Duodenal mucosa (tissue), 2 donors: Measurements from ENCODE around the gene RAB21.

ENCODE experiments used
- H3K27ac ChIP-seq: one replicate; pipeline ENCODE4 v1.7.0; 2013; ENCODE audit warnings: low read depth, low read length
- H3K27me3 ChIP-seq, 2 donors: one replicate each; pipeline ENCODE4 v1.7.0; 2013; ENCODE audit warnings: low read length in 2 of 2, control low read depth in 1 of 2; ENCODE audit not compliant: insufficient read depth in 2 of 2, control insufficient read depth in 1 of 2
- H3K36me3 ChIP-seq, 2 donors: one replicate each; pipeline ENCODE4 v1.7.0; 2013; ENCODE audit warnings: low read length in 2 of 2, control low read depth in 1 of 2; ENCODE audit not compliant: insufficient read depth in 2 of 2, control insufficient read depth in 1 of 2
- H3K4me1 ChIP-seq, 2 donors: one replicate each; pipeline ENCODE4 v1.7.0; 2013; ENCODE audit warnings: low read length in 2 of 2, control low read depth in 1 of 2; ENCODE audit not compliant: insufficient read depth in 2 of 2, control insufficient read depth in 1 of 2
- H3K4me3 ChIP-seq, 2 donors: one replicate each; pipeline ENCODE4 v1.7.0; 2013; ENCODE audit warnings: low read length in 2 of 2, low read depth in 1 of 2
- H3K9ac ChIP-seq, 2 donors: one replicate each; pipeline ENCODE4 v1.7.0; 2013; ENCODE audit warnings: low read length in 2 of 2, low read depth in 1 of 2
- H3K9me3 ChIP-seq, 2 donors: one replicate each; pipeline ENCODE4 v1.7.0; 2013; ENCODE audit warnings: low read length in 2 of 2, control low read depth in 1 of 2; ENCODE audit not compliant: control insufficient read depth in 1 of 2

RAB21 gene

DNA sequence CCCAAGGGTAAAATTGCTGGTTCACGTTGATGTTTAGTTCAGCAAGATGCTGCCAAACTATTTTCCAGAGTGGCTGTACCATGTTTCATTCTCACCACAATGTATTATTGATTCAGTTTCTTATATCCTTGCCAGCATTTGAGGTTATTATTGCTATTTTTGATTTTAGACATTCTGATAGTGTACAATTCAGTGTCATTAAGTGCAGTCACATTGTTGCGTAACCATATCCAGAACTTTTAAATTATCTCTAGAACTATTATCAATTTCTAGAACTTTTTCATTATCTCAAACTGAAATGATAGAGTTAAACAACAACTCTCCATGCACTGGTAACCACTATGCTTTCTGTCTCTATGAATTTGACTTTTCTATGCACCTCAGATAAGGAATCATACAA lies 74.2 kb downstream of the RAB21 start:
- H3K36me3 ChIP-seq: no peaks in the 10 kb centered on the region
- no peak overlapping the region for H3K4me3 ChIP-seq
- no peak overlapping the region for H3K27ac ChIP-seq
- no peak overlapping the region for H3K9ac ChIP-seq
- H3K27me3 ChIP-seq: no peaks in the 10 kb centered on the region
- H3K4me1 ChIP-seq: no peaks in the 10 kb centered on the region
- H3K9me3 ChIP-seq: no peaks in the 10 kb centered on the region

- Histone ChIP-seq H3K9me3 (no peaks in the 10 kb centered on the region), H3K9ac (no peak overlapping the region), H3K4me3 (no peak overlapping the region), H3K4me1 (peaks cover 24% of the 10 kb centered on the region in 2 donors), H3K27me3 (peaks cover 0 to 3% of the 10 kb centered on the region in 2 donors), H3K36me3 (no peaks in the 10 kb centered on the region), H3K27ac (no peak overlapping the region)
Measured at GRCh38 chr12:71837356-71837755, 82.7 kb downstream of the RAB21 start.

DNA sequence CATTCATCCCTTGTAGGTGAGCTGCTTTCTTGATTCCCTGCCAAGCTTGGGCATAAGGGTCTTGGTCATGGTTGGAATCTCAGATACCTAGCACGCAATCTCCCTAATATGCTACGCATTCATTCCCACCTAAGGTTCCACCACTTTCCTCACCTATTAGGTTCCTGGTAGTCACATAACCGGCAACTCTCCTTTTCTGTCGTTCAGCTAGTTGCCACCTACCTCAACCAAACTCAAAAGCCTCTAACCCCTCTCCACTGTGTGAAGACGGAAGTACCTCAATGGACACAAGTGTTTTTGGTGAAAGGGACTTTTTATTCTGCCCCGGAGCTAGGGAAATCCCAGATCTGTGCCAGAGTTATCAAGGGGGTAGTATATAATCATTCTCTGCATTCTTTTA lies 83.6 kb downstream of the RAB21 start:
- Histone ChIP-seq H3K9ac (no peak overlapping the region), H3K27ac (no peak overlapping the region), H3K27me3 (peaks cover 0 to 3% of the 10 kb centered on the region in 2 donors), H3K9me3 (no peaks in the 10 kb centered on the region), H3K36me3 (no peaks in the 10 kb centered on the region), H3K4me1 (peaks cover 24% of the 10 kb centered on the region in 2 donors), H3K4me3 (no peak overlapping the region)

DNA sequence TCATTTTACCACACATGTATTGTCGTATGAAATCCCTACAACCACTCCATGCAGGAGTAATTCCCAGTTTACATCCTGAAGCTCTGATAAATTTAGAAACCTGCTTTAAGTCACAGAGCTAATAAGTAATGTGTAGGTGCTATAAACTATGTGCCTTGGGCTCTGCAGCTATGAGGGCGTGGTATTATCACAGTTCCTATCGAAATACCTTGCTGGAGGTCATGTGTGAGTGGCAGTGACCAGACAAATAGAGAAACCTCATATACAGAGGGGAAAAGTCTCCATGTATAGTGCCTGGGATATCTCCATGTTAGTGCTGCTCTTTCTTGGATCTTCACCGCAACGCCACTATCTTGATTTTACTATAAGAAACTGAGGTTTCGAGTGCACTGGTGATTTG lies 84.0 kb downstream of the RAB21 start:
- no peaks in the 10 kb centered on the region for H3K9me3 ChIP-seq
- H3K27me3 ChIP-seq: peaks cover 0 to 3% of the 10 kb centered on the region in 2 donors
- peak overlapping the region; percentile 88 to 90 for H3K9ac ChIP-seq
- H3K4me1 ChIP-seq: peaks cover 24% of the 10 kb centered on the region in 2 donors
- no peak overlapping the region for H3K27ac ChIP-seq
- H3K4me3 ChIP-seq: peak overlapping the region in 1 of 2 donors; percentile 100
- H3K36me3 ChIP-seq: no peaks in the 10 kb centered on the region

GRCh38 chr12:71840231-71840847 lies 85.7 kb downstream of the RAB21 start:
- Histone ChIP-seq H3K9me3 (no peaks in the 10 kb centered on the region), H3K36me3 (no peaks in the 10 kb centered on the region), H3K27ac (peak overlapping the region; percentile 94), H3K4me3 (peak overlapping the region; percentile 92 to 100), H3K4me1 (peaks cover 24% of the 10 kb centered on the region in 2 donors), H3K9ac (peak overlapping the region; percentile 88 to 90), H3K27me3 (no peaks in the 10 kb centered on the region)

DNA sequence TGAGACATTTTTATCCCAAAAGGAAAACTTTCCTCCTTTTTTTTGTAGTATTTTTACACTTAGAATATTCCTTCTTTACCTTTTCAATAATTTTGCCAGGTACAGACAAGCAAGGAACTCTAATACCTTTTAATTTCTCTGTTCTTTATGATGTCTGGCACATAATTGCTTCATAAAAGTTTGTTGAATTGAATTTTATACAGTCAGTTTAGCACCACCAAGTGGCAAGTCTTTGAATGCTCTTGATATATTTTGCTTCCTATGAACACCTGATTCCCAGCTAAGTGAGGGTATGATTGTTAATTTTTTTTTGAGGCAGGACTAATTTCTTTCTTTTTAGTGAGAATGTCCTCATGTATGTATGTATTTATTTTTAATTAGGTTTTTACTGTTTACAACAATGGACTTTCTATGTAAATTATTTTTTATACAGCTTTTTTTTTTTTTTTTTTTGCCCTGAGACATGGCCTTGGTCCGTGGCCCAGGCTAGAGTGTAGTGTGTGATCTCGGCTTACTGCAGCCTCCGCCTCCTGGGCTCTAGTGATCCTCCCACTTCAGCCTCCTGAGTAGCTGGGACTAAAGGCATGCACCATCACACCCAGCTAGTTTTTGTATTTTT lies 91.8 kb downstream of the RAB21 start:
- Histone ChIP-seq H3K4me3 (no peak overlapping the region), H3K9ac (no peak overlapping the region), H3K9me3 (peaks cover 0 to 2% of the 10 kb centered on the region in 2 donors), H3K36me3 (peaks cover 0 to 7% of the 10 kb centered on the region in 2 donors), H3K27me3 (no peaks in the 10 kb centered on the region), H3K4me1 (peaks cover 2% of the 10 kb centered on the region in 2 donors), H3K27ac (no peak overlapping the region)

DNA sequence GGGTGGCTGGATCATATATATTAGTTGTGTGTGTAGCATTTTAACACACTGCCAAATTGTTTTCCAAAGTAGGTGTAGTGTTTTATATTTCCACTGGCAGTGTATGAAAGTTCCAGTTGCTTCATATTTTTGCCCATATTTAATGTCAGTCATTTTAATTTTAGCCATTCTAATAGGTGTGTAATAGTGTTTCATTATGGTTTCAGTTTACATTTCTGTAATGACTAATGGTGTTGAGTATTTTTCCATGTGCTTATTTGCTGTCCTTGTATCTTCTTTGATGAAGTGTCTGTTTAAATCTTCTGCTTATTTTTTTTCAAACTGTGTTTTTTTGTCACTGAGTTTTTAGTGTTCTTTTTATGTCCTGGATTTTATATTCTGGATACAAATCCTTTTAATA lies 93.5 kb downstream of the RAB21 start:
- Histone ChIP-seq H3K27me3 (no peaks in the 10 kb centered on the region), H3K9me3 (peaks cover 0 to 5% of the 10 kb centered on the region in 2 donors), H3K27ac (no peak overlapping the region), H3K9ac (no peak overlapping the region), H3K36me3 (peaks cover 4 to 7% of the 10 kb centered on the region in 2 donors), H3K4me1 (no peaks in the 10 kb centered on the region), H3K4me3 (no peak overlapping the region)

DNA sequence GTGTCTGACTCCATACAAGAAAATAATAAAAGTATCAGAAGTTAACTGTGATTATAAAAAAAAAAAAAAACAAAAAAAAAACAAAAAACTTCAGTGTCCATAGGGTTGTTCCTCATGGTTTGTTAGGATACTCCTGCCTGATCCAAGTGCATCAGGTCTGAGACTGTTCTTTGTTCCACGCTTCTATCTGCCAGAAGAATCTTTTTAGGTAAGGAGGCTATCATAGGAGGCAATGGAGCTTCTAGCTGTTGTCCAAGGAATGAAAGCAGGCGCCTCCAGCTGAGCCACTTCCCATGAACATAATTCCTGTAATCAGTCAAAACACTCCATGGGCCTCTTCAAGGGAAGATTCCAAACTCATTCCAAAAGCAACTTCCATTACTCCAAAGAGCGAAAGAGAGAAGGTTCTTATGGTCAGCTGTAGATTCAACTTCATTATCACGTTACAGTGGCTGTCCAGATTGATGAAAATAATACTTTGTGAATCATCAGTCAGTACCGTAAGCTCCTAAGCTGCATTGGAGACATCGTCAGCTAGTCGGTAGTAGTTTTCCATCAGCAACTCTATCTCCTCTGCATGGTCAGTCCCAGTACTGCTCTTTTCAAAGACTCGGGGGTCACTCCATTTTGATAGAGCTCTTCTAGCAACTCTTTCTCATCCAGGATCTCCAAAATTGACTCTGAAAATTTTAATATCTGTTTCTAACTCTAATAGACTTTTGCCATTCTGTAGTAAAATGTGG lies 94.6 kb downstream of the RAB21 start:
- Histone ChIP-seq H3K9ac (no peak overlapping the region), H3K36me3 (peaks cover 4 to 7% of the 10 kb centered on the region in 2 donors), H3K4me1 (no peaks in the 10 kb centered on the region), H3K9me3 (peaks cover 0 to 5% of the 10 kb centered on the region in 2 donors), H3K27me3 (no peaks in the 10 kb centered on the region), H3K4me3 (no peak overlapping the region), H3K27ac (no peak overlapping the region)
